Measurements from ENCODE around the gene TJAP1.

- TF ChIP-seq, protein P1, sequence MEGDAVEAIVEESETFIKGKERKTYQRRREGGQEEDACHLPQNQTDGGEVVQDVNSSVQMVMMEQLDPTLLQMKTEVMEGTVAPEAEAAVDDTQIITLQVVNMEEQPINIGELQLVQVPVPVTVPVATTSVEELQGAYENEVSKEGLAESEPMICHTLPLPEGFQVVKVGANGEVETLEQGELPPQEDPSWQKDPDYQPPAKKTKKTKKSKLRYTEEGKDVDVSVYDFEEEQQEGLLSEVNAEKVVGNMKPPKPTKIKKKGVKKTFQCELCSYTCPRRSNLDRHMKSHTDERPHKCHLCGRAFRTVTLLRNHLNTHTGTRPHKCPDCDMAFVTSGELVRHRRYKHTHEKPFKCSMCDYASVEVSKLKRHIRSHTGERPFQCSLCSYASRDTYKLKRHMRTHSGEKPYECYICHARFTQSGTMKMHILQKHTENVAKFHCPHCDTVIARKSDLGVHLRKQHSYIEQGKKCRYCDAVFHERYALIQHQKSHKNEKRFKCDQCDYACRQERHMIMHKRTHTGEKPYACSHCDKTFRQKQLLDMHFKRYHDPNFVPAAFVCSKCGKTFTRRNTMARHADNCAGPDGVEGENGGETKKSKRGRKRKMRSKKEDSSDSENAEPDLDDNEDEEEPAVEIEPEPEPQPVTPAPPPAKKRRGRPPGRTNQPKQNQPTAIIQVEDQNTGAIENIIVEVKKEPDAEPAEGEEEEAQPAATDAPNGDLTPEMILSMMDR (conservative IDR thresholded peaks at IDR 0.05 in 1 of 2, IDR thresholded peaks at IDR 0.05 in 1 of 2; ENCODE audit: low read depth in 1 of 2, low read length in 2 of 2), result no peak
- TF ChIP-seq EZH2 (IDR thresholded peaks at IDR 0.05; ENCODE audit: low read length, missing control alignments), result no peak
Measured at GRCh38 chr6:43520097-43520496, 42.7 kb downstream of the TJAP1 start.

Data from fibroblast of lung (primary cell).